ENCODE data around the gene ADPRH.

- TF ChIP-seq USF2 (IDR thresholded peaks at IDR 0.05; ENCODE audit: borderline replicate concordance, low read depth, low read length), result no peak
- TF ChIP-seq NR2C2 (IDR thresholded peaks at IDR 0.05; ENCODE audit: borderline replicate concordance, control insufficient read depth, insufficient read length, low read depth), result no peak
- no peak for TF ChIP-seq MYC (IDR thresholded peaks at IDR 0.05; ENCODE audit: insufficient read depth, insufficient read length, insufficient replicate concordance, low read length, severe bottlenecking)
Measured at GRCh38 chr3:119542168-119542767, 37.0 kb upstream of the ADPRH start.
